HG03378 (cell line): Measurements from ENCODE around the gene CCDC127.
"Not testable (repeated sequence)": the region's sequence is repeated elsewhere in the genome, so short reads cannot be mapped to it uniquely, and the experiment has no call there.

Source experiments
- ATAC-seq: cut with Tn5 transposase; IDR thresholded peaks from one replicate; pipeline ENCODE4 v1.9.1; 2021; ENCODE audit warnings: mild to moderate bottlenecking, moderate library complexity; ENCODE audit not compliant: unreplicated experiment

The CCDC127 gene

DNA sequence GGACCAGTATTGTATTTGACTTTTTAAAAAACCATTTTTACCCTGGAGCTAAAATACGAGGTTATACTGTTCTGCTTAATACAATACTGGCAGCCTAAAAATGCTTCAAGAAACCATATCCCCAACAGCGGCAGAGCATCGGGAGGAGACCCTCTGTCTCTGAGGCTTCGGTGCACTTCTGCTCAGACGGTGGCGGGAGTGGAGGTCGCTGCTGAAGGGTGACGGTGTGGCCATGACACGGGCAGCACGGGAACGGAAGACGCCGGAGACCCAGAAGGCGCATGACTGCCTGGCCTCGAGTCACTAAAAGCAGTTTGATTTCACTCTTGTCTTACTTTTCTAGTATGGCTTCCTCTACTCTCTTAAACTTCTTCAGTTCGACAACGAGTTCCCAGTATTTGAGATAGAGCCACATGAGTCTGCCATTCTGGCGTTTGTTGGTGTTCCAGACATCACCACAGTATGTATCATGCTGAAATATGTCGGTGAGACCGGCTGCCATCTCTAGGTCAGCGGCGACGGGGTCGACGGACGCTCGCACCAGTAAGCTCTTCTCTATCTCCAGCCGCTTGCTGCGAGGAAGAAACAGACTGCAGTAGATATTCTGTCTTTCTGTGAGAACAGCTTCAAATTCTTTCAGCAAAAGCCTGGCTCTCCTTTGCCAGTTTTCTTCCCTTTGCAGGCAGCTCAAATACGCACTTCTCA lies 12.8 kb downstream of the CCDC127 start:
- no peak for ATAC-seq

DNA sequence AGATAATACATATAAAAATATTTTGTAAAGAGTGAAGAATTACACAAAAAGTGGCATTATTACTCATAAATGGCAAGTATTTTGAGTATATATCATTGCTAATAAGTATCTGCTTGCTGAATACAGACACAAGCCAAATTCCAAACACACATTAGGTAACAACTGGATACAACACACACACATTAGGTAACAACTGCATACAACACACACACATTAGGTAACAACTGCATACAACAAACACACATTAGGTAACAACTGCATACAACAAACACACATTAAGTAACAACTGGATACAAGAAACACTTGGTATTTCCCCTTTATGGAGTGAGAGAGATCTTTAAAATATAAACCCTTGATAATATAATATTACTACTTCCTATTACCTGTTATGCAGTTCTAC lies 13.5 kb downstream of the CCDC127 start:
- ATAC-seq: no peak

GRCh38 chr5:204001-204400 lies 14.0 kb downstream of the CCDC127 start:
- ATAC-seq: no peak

DNA sequence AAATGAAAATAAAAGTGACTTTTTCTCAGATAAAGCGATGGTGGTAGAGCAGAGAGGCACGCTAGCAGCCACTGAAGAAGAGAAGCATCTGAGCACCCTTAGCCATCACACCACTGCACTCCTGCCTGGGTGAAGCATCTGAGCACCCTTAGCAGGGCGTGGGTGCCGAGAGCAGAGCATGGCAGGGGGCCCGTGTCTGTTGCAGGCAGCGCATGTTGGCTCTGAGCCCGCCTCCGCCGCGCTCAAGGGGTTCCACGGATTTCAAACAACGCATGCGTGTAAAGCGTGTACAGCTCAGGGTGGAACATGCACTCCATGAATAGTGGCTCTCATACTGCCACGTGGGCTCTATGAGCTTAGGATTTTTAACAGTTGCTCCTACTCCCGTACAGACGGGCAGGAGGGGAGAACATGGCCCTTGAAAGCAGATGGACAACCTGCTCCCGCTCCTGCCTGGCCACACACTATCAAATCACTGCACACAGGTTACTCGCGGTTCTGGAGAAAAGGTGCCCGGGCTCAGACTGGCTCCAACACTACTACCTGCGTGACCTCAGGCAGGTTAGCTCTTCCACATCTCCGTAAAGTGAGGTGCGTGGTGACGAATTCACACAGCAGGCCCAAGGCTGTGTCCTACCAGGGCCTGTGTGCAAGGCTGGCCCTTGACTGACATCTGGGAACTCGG lies 14.6 kb downstream of the CCDC127 start:
- no peak for ATAC-seq

- no peak for ATAC-seq
Observed at GRCh38 chr5:201672-202071, 16.3 kb downstream of the CCDC127 start.

DNA sequence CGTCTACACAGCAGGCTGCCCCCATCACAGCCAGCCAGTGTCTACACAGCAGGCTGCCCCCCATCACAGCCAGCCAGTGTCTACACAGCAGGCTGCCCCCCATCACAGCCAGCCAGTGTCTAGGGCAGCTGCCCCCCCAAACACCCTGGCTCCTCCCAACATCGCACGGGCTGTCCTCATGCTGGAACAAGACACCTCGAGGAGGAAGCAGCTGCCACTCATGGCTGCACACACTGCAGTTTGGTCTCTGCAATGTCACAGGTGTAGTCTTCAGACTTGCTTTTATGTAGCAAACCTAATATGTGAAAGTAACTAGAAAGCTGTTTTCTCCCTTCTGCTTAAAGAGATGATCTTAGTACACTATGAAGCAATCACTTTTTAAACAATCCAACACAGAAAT lies 17.0 kb downstream of the CCDC127 start:
- no peak for ATAC-seq

GRCh38 chr5:199950-200645 lies 17.9 kb downstream of the CCDC127 start:
- ATAC-seq: no peak

DNA sequence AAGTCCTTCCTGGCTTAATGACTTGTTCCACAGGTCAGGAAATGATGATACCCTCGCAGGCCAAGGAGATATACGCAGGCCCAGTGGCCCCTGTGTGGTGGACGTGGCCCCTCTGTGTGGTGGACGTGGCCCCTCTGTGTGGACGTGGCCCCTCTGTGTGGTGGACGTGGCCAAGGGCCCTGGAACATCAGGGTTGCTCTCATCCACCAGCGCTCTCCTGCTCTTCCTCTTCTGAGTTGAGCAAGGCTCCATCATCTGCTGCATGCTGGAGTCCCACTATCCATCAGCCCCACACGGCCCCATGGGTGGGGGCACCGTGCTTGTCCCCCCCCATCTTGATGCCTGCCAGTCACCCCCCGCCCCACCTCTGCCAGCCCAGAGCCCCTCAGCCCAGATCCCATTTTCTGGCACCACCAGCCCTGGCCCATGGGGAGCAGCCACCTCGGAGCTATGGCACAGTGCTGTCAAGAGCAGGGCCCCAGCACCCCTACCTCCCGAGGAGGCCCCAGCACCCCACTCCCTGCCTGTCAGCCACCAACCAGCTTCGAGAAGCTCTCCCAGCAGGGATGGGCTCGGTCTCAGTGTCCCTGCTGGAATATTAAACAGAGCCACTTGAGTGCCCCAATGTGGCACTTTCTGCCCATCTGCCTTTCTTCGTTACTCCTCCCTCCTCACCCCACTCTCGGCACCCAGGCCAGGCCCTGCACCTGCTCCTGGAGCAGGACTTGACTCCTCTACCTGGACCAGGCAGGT lies 18.6 kb downstream of the CCDC127 start:
- no peak for ATAC-seq

GRCh38 chr5:198516-199196 lies 19.3 kb downstream of the CCDC127 start:
- no peak for ATAC-seq

- ATAC-seq: no peak
Observed at GRCh38 chr5:197892-198489, 20.0 kb downstream of the CCDC127 start.

DNA sequence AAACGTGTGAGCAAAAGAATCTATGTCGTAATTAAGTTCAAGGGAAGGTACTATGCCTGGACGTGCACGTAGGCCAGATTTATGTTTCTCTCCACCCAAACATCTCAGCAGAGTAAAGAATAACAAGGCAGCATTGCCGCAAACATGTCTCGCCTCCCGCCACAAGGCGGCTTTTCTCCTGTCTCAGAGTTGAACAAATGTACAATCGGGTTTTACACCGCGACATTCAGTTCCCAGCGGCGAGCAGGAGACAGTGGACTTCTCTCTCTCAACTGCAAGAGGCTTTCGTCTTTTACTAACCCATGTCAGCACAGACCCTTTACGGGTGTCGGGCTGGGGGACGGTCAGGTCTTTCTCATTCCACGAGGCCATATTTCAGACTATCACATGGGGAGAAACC lies 20.9 kb downstream of the CCDC127 start:
- ATAC-seq: not testable (repeated sequence)

GRCh38 chr5:196350-196749 lies 21.6 kb downstream of the CCDC127 start:
- ATAC-seq: no peak

- ATAC-seq: no peak
Observed at GRCh38 chr5:195401-196160, 22.4 kb downstream of the CCDC127 start.

DNA sequence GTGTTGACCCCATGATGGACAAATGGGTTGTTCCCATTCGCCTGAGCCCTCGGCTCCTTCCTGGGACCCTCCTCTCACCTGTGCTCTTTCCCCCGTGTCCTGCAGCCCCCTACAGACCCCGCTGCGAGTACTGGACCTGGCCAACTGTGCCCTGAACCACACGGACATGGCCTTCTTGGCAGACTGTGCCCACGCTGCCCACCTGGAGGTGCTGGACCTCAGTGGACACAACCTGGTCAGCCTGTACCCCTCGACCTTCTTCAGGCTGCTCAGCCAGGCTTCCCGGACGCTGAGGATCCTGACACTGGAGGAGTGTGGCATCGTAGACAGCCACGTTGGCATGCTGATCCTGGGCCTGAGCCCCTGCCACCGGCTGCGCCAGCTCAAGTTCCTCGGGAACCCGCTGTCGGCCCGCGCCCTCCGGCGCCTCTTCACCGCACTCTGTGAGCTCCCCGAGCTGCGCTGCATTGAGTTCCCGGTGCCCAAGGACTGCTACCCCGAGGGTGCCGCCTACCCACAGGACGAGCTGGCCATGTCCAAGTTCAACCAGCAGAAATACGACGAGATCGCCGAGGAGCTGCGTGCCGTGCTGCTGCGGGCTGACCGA lies 23.2 kb downstream of the CCDC127 start:
- no peak for ATAC-seq

DNA sequence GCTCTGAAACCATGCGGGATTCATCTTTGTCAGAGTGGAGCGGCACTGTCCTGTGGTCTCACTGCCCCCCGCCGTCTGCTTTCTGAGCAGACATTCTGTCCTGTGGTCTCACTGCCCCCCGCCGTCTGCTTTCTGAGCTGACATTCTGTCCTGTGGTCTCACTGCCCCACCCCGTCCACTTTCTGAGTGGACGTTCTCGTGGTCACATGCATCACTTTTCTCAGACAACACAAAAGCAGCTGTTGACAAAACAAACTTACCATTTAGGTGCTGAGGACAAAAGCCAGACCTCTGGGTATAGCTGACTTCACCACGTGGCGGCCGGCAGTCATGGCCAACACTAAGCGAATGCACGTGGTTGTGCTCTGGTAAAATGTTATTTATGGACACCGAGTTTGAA lies 23.9 kb downstream of the CCDC127 start:
- no peak for ATAC-seq

GRCh38 chr5:192970-193831 lies 24.8 kb downstream of the CCDC127 start:
- no peak for ATAC-seq

DNA sequence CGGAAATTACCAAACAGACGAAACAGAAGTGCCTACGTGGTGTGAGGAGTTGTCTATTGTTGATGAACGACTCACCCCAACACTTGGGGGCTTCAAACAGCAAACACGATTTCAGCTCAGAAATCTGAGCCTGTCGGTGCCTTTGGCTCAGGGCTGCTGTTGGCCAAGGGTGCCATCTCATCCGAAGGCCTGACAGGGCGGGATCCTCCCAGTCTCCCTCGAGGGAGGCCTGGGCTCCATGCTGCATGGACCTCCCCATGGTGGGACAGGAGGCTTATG lies 25.3 kb downstream of the CCDC127 start:
- ATAC-seq: no peak

- ATAC-seq: no peak
Observed at GRCh38 chr5:191949-192690, 25.8 kb downstream of the CCDC127 start.
